ENCODE results near the gene ESRRB.

Gene ESRRB

GRCh38 chr14:76386944-76387782, 11.2 kb downstream of the ESRRB start:
- H3K4me3 ChIP-seq (ENCODE audit: low read length) = no peak overlapping the region
- peak; percentile 66 for DNase-seq (ENCODE audit: low read depth)
- peak; percentile 99 for TF ChIP-seq CTCF (IDR thresholded peaks at IDR 0.05; ENCODE audit: insufficient read depth, low read depth, low read length, missing control alignments)

DNA sequence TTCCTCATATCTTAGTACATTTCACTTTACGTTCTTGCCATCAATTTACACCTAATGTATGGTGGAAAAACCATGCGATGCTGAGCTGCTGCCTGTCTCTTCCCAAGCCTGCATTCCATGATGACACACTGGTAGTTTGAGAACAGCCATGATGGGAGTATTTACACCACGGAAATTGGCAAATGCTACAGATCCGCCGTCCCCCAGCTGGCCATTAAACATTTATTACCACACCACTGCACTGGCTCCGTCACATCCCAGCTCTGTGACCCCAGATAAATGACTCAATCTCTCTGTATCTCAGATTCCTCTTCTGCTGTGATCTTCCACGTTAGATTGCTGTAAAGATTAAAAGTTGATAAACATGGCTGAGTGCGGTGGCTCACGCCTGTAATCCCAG, 13.9 kb downstream of the ESRRB start:
- H3K4me3 ChIP-seq (ENCODE audit: low read length) = no peak overlapping the region
- DNase-seq (ENCODE audit: low read depth) = no peak
- no peak for TF ChIP-seq CTCF (IDR thresholded peaks at IDR 0.05; ENCODE audit: insufficient read depth, low read depth, low read length, missing control alignments)

DNA sequence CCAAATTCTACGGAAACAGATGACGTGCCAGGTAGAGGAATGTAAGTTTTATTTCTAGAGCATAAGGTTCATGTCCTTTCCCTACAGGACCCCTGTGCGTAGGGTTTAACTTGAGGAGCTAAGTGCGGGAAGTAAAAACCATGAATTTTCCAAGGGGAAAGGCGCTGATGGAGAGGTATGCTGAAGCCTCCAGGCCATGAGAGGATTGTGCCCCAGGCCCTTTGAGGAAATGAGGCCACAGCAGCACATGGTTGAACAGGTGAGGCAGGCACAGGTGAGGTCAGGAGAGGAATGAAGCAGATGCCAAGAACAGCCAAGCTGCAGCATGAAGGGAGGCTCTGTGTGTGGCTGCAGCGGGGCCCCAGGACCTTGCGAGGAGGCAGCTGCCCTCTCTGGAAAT, 14.7 kb downstream of the ESRRB start:
- TF ChIP-seq CTCF (IDR thresholded peaks at IDR 0.05; ENCODE audit: insufficient read depth, low read depth, low read length, missing control alignments) = no peak
- no peak for DNase-seq (ENCODE audit: low read depth)
- no peak overlapping the region for H3K4me3 ChIP-seq (ENCODE audit: low read length)

DNA sequence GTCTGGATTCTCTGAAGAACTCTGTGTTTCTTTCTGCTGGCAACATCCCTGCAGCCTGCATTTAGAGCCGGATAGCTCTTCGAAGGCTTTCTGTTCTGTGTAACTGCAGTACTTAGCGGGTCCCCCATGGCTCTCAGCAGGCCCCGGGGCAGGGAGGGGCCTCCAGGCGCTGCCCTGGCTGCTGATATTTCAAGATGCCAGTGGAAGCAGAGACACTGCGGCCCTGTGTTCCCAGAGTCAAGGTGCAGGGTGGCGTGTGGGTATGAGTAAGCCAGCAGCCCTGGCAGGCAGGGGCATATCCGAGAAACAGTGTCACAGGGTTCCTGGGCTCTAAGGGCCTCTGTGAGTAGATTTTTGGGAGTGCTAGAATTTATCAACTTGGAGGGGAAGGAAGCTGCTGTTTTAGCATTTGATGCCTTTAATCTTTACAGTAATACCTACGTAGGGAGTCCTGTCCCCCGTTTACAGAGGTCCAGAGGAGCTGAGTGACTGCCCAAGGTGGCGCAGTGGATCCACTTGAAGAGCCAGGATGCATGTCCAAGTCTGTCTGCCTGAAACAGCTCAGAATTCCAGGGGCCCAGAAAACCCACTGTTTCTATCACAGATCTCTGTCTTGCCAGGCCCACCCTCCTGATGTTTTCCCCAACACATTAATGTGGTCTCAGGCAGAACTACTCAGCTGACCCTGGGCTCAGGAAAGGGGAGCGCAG, 16.2 kb downstream of the ESRRB start:
- DNase-seq (ENCODE audit: low read depth) = peak; percentile 56
- H3K4me3 ChIP-seq (ENCODE audit: low read length) = no peak overlapping the region
- TF ChIP-seq CTCF (IDR thresholded peaks at IDR 0.05; ENCODE audit: insufficient read depth, low read depth, low read length, missing control alignments) = no peak

DNA sequence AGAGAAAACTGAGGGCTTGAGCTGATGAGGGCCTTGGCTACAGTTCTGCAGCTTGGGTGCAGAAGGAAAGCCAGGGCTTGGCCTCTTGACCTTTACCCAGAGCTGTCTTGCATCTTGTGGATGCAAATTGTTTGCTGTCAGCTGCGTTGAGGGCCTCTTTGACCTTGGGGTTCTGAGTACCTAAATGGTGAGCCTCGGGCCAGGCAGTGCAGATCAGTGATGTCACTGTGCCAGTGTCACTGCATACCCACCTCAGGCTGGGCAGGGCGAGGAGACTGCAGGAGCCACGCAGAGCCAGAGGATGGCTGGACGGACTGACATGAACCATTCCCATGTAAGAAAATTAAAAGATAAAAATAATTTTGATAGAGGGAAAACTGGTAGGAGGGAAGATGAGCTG, 18.6 kb downstream of the ESRRB start:
- TF ChIP-seq CTCF (IDR thresholded peaks at IDR 0.05; ENCODE audit: insufficient read depth, low read depth, low read length, missing control alignments) = no peak
- no peak for DNase-seq (ENCODE audit: low read depth)

GRCh38 chr14:76395161-76395560, 19.2 kb downstream of the ESRRB start:
- H3K4me3 ChIP-seq (ENCODE audit: low read length) = no peak overlapping the region
- no peak for TF ChIP-seq CTCF (IDR thresholded peaks at IDR 0.05; ENCODE audit: insufficient read depth, low read depth, low read length, missing control alignments)
- DNase-seq (ENCODE audit: low read depth) = no peak

More for the DNA sequence above, 18.6 kb downstream of the ESRRB start:
- H3K4me3 ChIP-seq (ENCODE audit: low read length) = no peak overlapping the region
